GM12878 (cell line): ENCODE results near the gene CFAP299. TPM values are rescaled to one million over a fixed set of nuclear protein-coding genes. Genes with fewer than 3 reads are reported as not detected.

Experiments
- ATAC-seq: fragments of 200-7000 bp; cut with Tn5 transposase; 3 replicates; pipeline ENCODE4 v1.9.1; 2020; ENCODE audit warnings: mild to moderate bottlenecking, moderate library complexity
- BruUV-seq: library from RNA; stranded (reverse); fragments of 400-500 nt; replicated peaks from 2 replicates; lab custom pipeline; 2021; lab: Mats Ljungman, UMichigan
- CTCF ChIA-PET: fragments of 300-600 bp; sonication (Branson Sonifier 250); formaldehyde crosslinking; extraction: SDS; loops from one replicate; lab custom pipeline; 2021; ENCODE audit warnings: inconsistent platforms; lab: Yijun Ruan, JAX
- POLR2A ChIA-PET: fragments of 350-600 bp; formaldehyde crosslinking; extraction: SDS; loops from one replicate; lab custom pipeline; 2021; ENCODE audit warnings: inconsistent platforms; lab: Charles Lee
- RAD21 ChIA-PET: fragments of 300-600 bp; sonication (Branson Sonifier 250); formaldehyde crosslinking; loops from one replicate; lab custom pipeline; 2023; ENCODE audit warnings: antibody characterized with exemption; ENCODE audit not compliant: unreplicated experiment; lab: Charles Lee
- SMC1A ChIA-PET: fragments of 300-600 bp; sonication (Branson Sonifier 250); formaldehyde crosslinking; loops from one replicate; lab custom pipeline; 2023; ENCODE audit not compliant: unreplicated experiment, uncharacterized antibody; lab: Charles Lee
- DNase-seq: peaks from one replicate; pipeline ENCODE4 v3.0.0-alpha.2; 2011; ENCODE audit warnings: low read depth, low spot score
- FAIRE-seq: peaks from 3 replicates; lab custom pipeline; 2011; peaks lifted over from hg19 to GRCh38; lab: Jason Lieb, UNC
- H2AFZ ChIP-seq: 2 replicates; pipeline ENCODE4 v1.6.0; 2011; ENCODE audit warnings: low read depth, low read length, control low read depth; ENCODE audit not compliant: control insufficient read depth
- H3K27ac ChIP-seq: 2 replicates; pipeline ENCODE4 v1.5.1; 2011; ENCODE audit warnings: control low read depth; ENCODE audit not compliant: control insufficient read depth, insufficient read depth
- H3K27me3 ChIP-seq, 2 experiments: replicated peaks in 1 of 2; 2 replicates each; pipeline versions ENCODE4 v1.6.0 to v1.6.1; 2011; ENCODE audit warnings: low read length in 1 of 2; ENCODE audit not compliant: control insufficient read depth in 2 of 2, insufficient read depth in 2 of 2
- H3K36me3 ChIP-seq, 2 experiments: 2 replicates each; pipeline ENCODE4 v1.5.1; 2011; ENCODE audit warnings: low read length in 1 of 2; ENCODE audit not compliant: control insufficient read depth in 2 of 2, insufficient read depth in 2 of 2
- H3K4me1 ChIP-seq: 2 replicates; pipeline ENCODE4 v1.6.1; 2011; ENCODE audit warnings: mild to moderate bottlenecking, low read length, moderate library complexity, mixed read lengths; ENCODE audit not compliant: control insufficient read depth, insufficient read depth
- H3K4me2 ChIP-seq: 2 replicates; pipeline ENCODE4 v1.6.0; 2011; ENCODE audit warnings: control low read depth; ENCODE audit not compliant: control insufficient read depth, insufficient read depth
- H3K4me3 ChIP-seq: fragments of 200-600 bp; sonication (generic); 2 replicates; pipeline ENCODE4 v1.5.1; 2016
- H3K79me2 ChIP-seq: 2 replicates; pipeline ENCODE4 v1.6.0; 2011; ENCODE audit warnings: low read length; ENCODE audit not compliant: control insufficient read depth, insufficient read depth
- H3K9ac ChIP-seq: 2 replicates; pipeline ENCODE4 v1.8.0; 2011; ENCODE audit warnings: low read length, control low read depth, mixed read lengths; ENCODE audit not compliant: control insufficient read depth, insufficient read depth
- H3K9me3 ChIP-seq: replicated peaks from 3 replicates; pipeline ENCODE4 v1.5.1; 2011; ENCODE audit warnings: mild to moderate bottlenecking, low read length; ENCODE audit not compliant: control insufficient read depth, insufficient read depth
- H4K20me1 ChIP-seq: 2 replicates; pipeline ENCODE4 v1.6.0; 2011; ENCODE audit not compliant: control insufficient read depth, insufficient read depth
- CREB1 ChIP-seq: IDR thresholded peaks from 2 replicates; pipeline ENCODE4 v1.6.1; 2012; ENCODE audit warnings: low read depth, mild to moderate bottlenecking, inconsistent platforms
- DPF2 ChIP-seq: fragments of 450-650 bp; IDR thresholded peaks from 2 replicates; pipeline ENCODE4 v1.6.1; 2017; ENCODE audit warnings: mild to moderate bottlenecking
- KAT2A ChIP-seq: conservative IDR thresholded peaks from 2 replicates; pipeline ENCODE4 v1.6.1; 2011; ENCODE audit warnings: low read depth, low read length; ENCODE audit not compliant: control insufficient read depth
- MTA2 ChIP-seq: fragments of 450-650 bp; IDR thresholded peaks from 2 replicates; pipeline ENCODE4 v1.6.1; 2016; ENCODE audit warnings: low read depth, mild to moderate bottlenecking, moderate library complexity
- RAD51 ChIP-seq: fragments of 450-650 bp; IDR thresholded peaks from 2 replicates; pipeline ENCODE4 v1.6.1; 2016; ENCODE audit warnings: moderate library complexity, mild to moderate bottlenecking, inconsistent platforms
- SMC3 ChIP-seq: IDR thresholded peaks from 2 replicates; pipeline ENCODE4 v1.6.1; 2011; ENCODE audit warnings: low read length, improper control_type of control experiment, borderline replicate concordance
- YY1 ChIP-seq: IDR thresholded peaks from 2 replicates; pipeline ENCODE4 v1.6.1; 2011; ENCODE audit warnings: low read depth, mild to moderate bottlenecking, low read length
- ZBTB4 ChIP-seq: fragments of 450-650 bp; formaldehyde crosslinking; IDR thresholded peaks from 2 replicates; pipeline ENCODE4 v1.4.0; 2022; ENCODE audit warnings: mild to moderate bottlenecking, moderate library complexity
- ZSCAN29 ChIP-seq: fragments of 450-650 bp; IDR thresholded peaks from 2 replicates; pipeline ENCODE4 v1.6.1; 2017; ENCODE audit warnings: mild to moderate bottlenecking, moderate library complexity
- in situ Hi-C: fragments of 300-500 bp; cut with MboI; formaldehyde crosslinking; loops from 9 replicates; pipeline ENCODE4 v1.14.3; 2018; ENCODE audit warnings: mixed read lengths
- intact Hi-C: fragments of 100-400 bp; cut with micrococcal nuclease; formaldehyde crosslinking; loops from one replicate; pipeline ENCODE4 v1.14.2; 2022; ENCODE audit not compliant: unreplicated experiment
- polyA plus RNA-seq, 11 experiments: library from polyadenylated mRNA; depleted of rRNA in 4 of 11; unstranded in 6 of 11; stranded (reverse) in 5 of 11; fragments of >200 nt; fragmentation: Nextera tagmentation in 4 of 11; fragmentation: Illumina TruSeq in 1 of 11; extraction: Ambion mirVana in 4 of 11; extraction: Trizol in 1 of 11; gene quantifications; 1 replicate in 1 of 11; 2 replicates in 10 of 11; pipeline versions ENCODE4 v1.2.1 to v1.2.3, GENCODE V29; 2011 to 2016; ENCODE audit warnings: inconsistent platforms in 2 of 11, missing spikeins in 2 of 11, low read depth in 1 of 11
- total RNA-seq, 4 experiments: library from RNA; depleted of rRNA in 3 of 4; stranded (reverse); fragments of >200 nt in 3 of 4; fragmentation: Illumina TruSeq in 1 of 4; extraction: Trizol in 1 of 4; gene quantifications; 2 replicates each; pipeline versions ENCODE4 v1.2.1 to v1.2.3, GENCODE V29; 2013 to 2021

CFAP299 gene
- total and polyA plus RNA-seq, 10 of the 15 experiments (the other 5 are each of a cell fraction or from before 2014, with no cell fraction given): 0.06 to 0.34 TPM; not detected in 8

- no peak for TF ChIP-seq ZBTB4 (CRISPR knock-in tag)
- no peak for TF ChIP-seq YY1
- no peak for TF ChIP-seq ZSCAN29
- TF ChIP-seq KAT2A: no peak
Observed at GRCh38 chr4:80948141-80948540, 612.6 kb downstream of the CFAP299 start (continued).

- DNase-seq (no peak), ATAC-seq (peak; percentile 63), FAIRE-seq (no peak)
- no TSS peak for BruUV-seq
- in situ Hi-C loops (no loop called here), intact Hi-C loops (no loop called here)
- H3K9me3 ChIP-seq: no peaks in the 10 kb centered on the region
- no peak overlapping the region for H3K4me2 ChIP-seq
- RAD21 ChIA-PET: no interaction called here
- POLR2A ChIA-PET: no interaction called here
- H2AFZ ChIP-seq: no peak overlapping the region
- no peaks in the 10 kb centered on the region for H4K20me1 ChIP-seq
- H3K36me3 ChIP-seq: no peaks in the 10 kb centered on the region
- SMC1A ChIA-PET: interaction anchor here (1.0 to 1.6 kb wide), 5 partner anchors 23 to 91 kb away, joined by 3 to 6 read pairs (median 3); no protein-coding TSS in a partner anchor
- H3K27ac ChIP-seq: no peak overlapping the region
- H3K79me2 ChIP-seq: no peaks in the 10 kb centered on the region
- no peaks in the 10 kb centered on the region for H3K27me3 ChIP-seq
- 0 out of 2 replicates have a peak, but pooled peaks have one; percentile 19 for TF ChIP-seq DPF2
- TF ChIP-seq MTA2: 0 out of 2 replicates have a peak, but pooled peaks have one; percentile 42
- no peak for TF ChIP-seq CREB1
- no peak for TF ChIP-seq SMC3
- peak; percentile 29; the same call in 1 of the 2 replicates for TF ChIP-seq RAD51
- CTCF ChIA-PET: interaction anchor here (1.4 to 1.5 kb wide), 2 partner anchors 40 to 41 kb away, joined by 4 to 7 read pairs; no protein-coding TSS in a partner anchor
- no peak overlapping the region for H3K9ac ChIP-seq
- no peaks in the 10 kb centered on the region for H3K4me1 ChIP-seq
- no peak overlapping the region for H3K4me3 ChIP-seq
Observed at GRCh38 chr4:80948995-80949394, 613.5 kb downstream of the CFAP299 start.
